ENCODE results near the gene RARRES1. TPM values are rescaled to one million over a fixed set of nuclear protein-coding genes. Genes with fewer than 3 reads are reported as not detected.

RARRES1 gene
- total RNA-seq, 1 experiment from 2014 or later: 20.5 TPM

GRCh38 chr3:158739661-158740060, 7.4 kb upstream of the RARRES1 start:
- Histone ChIP-seq H3K4me3 (no peak overlapping the region), H3K27me3 (ENCODE audit: insufficient read depth, low read depth) (no peaks in the 10 kb centered on the region), H3K9me3 (ENCODE audit: insufficient read depth, low read depth) (no peaks in the 10 kb centered on the region), H3F3A (ENCODE audit: insufficient read depth, low read depth) (no peaks in the 10 kb centered on the region), H3K4me2 (no peak overlapping the region), H3K4me1 (replicated peaks; ENCODE audit: insufficient read depth) (no peaks in the 10 kb centered on the region), H3K79me2 (ENCODE audit: low read depth) (no peaks in the 10 kb centered on the region), H2AFZ (no peak overlapping the region), H3K9me2 (ENCODE audit: insufficient read depth) (no peaks in the 10 kb centered on the region), H4K20me1 (ENCODE audit: insufficient read depth) (no peaks in the 10 kb centered on the region), H3K36me3 (ENCODE audit: low read depth) (peaks cover 10% of the 10 kb centered on the region), H3K27ac (no peak overlapping the region)
- POLR2A ChIA-PET (ENCODE audit: unreplicated experiment): no interaction called here
- DNase-seq: no peak
- CTCF ChIA-PET: no interaction called here
- intact Hi-C loops (cut with micrococcal nuclease; ENCODE audit: unreplicated experiment): no loop called here
- TF ChIP-seq CTCF (conservative IDR thresholded peaks at IDR 0.05) (no peak), EZH2 (IDR thresholded peaks at IDR 0.05; ENCODE audit: low read depth) (no peak)
- BruUV-seq (replicated peaks): no TSS peak

- Histone ChIP-seq H3K27ac (no peak overlapping the region), H3K4me1 (replicated peaks; ENCODE audit: insufficient read depth) (peaks cover 2% of the 10 kb centered on the region), H3F3A (ENCODE audit: insufficient read depth, low read depth) (no peaks in the 10 kb centered on the region), H3K4me2 (no peak overlapping the region), H3K4me3 (no peak overlapping the region), H3K9me2 (ENCODE audit: insufficient read depth) (no peaks in the 10 kb centered on the region), H3K79me2 (ENCODE audit: low read depth) (no peaks in the 10 kb centered on the region), H3K36me3 (ENCODE audit: low read depth) (peaks cover 8% of the 10 kb centered on the region; the same call in 1 of the 2 replicates), H3K9me3 (ENCODE audit: insufficient read depth, low read depth) (no peaks in the 10 kb centered on the region), H3K27me3 (ENCODE audit: insufficient read depth, low read depth) (no peaks in the 10 kb centered on the region), H2AFZ (no peak overlapping the region), H4K20me1 (ENCODE audit: insufficient read depth) (no peaks in the 10 kb centered on the region)
- intact Hi-C loops (cut with micrococcal nuclease; ENCODE audit: unreplicated experiment): no loop called here
- TF ChIP-seq CTCF (conservative IDR thresholded peaks at IDR 0.05) (no peak), EZH2 (IDR thresholded peaks at IDR 0.05; ENCODE audit: low read depth) (no peak)
- ChIA-PET POLR2A (ENCODE audit: unreplicated experiment) (no interaction called here), CTCF (no interaction called here)
- DNase-seq: no peak
- no TSS peak for BruUV-seq (replicated peaks)
Measured at GRCh38 chr3:158739078-158739477, 6.8 kb upstream of the RARRES1 start.

- no peak overlapping the region for H3K27ac ChIP-seq
- POLR2A ChIA-PET (ENCODE audit: unreplicated experiment): no interaction called here
- CTCF ChIA-PET: no interaction called here
- intact Hi-C loops (cut with micrococcal nuclease; ENCODE audit: unreplicated experiment): no loop called here
- H3K4me3 ChIP-seq: no peak overlapping the region
- no peak overlapping the region for H3K4me2 ChIP-seq
- DNase-seq: no peak
- H3K4me1 ChIP-seq (replicated peaks; ENCODE audit: insufficient read depth): peaks cover 6% of the 10 kb centered on the region
- peaks cover 8% of the 10 kb centered on the region; the same call in 1 of the 2 replicates for H3K36me3 ChIP-seq (ENCODE audit: low read depth)
- H4K20me1 ChIP-seq (ENCODE audit: insufficient read depth): no peaks in the 10 kb centered on the region
- H3K27me3 ChIP-seq (ENCODE audit: insufficient read depth, low read depth): no peaks in the 10 kb centered on the region
- no TSS peak for BruUV-seq (replicated peaks)
- H2AFZ ChIP-seq: no peak overlapping the region
- no peaks in the 10 kb centered on the region for H3K9me3 ChIP-seq (ENCODE audit: insufficient read depth, low read depth)
- TF ChIP-seq EZH2 (IDR thresholded peaks at IDR 0.05; ENCODE audit: low read depth) (no peak), CTCF (conservative IDR thresholded peaks at IDR 0.05) (no peak)
- H3F3A ChIP-seq (ENCODE audit: insufficient read depth, low read depth): no peaks in the 10 kb centered on the region
- no peaks in the 10 kb centered on the region for H3K9me2 ChIP-seq (ENCODE audit: insufficient read depth)
- H3K79me2 ChIP-seq (ENCODE audit: low read depth): no peaks in the 10 kb centered on the region
Measured at GRCh38 chr3:158738653-158739052, 6.4 kb upstream of the RARRES1 start.
